Inferior parietal cortex (tissue), 1 donor: ENCODE measurements around the gene CEP57L1.
"Not testable (repeated sequence)": the region's sequence is repeated elsewhere in the genome, so short reads cannot be mapped to it uniquely, and the experiment has no call there.

ENCODE experiments used
- DNase-seq: peaks from one replicate; pipeline ENCODE4 v3.0.0-alpha.2; 2016; ENCODE audit errors: extremely low spot score

CEP57L1 gene

DNA sequence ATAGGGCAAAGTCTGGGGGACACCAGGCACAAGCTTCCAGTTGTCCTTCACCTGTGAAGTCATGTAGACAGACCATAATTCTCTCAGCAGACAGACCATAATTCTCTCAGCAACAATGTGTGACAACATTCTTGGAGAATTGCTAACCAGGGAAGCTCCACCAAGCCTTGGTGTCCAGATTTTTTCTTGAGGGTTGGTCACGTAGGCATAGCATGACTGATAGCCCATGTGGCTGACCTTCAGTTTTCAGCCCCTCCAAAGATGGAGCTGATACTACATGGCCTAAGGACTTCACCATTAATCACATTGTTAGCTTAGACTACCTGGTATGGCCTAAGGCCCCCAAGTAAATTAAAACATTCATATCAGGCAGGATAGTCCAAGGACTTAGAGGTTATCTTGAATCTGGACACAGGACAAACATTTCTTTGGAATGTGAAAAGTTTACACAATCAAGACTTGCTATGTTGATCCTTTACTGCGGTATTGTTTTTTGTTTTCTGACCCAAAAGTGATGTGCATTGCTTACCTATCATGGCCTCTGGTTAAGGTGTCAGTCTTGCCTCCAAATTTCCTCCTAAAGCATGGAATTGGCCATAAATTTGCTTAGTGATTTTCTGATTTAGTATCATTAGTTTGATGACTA, 76.9 kb downstream of the CEP57L1 start:
- DNase-seq, result no peak

DNA sequence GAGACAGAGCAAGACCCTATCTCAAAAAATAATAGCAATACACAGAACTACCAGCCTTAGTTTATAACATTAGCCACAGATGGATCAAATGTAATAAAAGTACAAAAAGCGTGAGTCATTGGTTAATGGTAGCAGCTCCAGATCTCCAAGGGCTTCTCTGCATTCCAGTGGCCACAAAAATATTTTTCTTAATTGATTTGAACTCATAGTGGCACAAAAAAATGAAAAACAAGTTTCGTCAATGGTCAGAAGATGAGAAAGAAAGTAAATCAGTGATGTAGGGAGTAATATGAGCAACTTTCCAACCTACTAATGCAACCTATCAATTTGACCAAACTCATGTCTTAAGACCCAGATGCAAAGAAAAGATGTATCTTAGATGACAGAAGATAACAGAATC, 79.6 kb downstream of the CEP57L1 start:
- DNase-seq, result no peak

DNA sequence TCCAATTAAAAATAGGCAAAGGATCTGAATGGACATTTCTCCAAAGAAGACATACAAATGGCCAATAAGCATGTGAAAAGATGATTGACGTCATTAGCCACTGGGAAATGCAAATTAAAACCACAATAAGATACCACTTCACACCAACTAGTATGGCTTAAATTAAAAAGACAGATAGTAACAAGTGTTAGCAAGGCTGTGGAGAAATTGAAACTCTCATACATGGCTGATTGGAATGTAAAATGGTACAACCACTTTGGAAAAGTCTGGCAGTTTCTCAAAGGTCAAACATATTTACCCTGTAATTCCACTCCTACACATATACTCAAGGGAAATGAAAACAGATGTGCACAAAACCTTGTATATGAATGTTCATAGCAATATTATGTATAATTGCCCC, 83.6 kb downstream of the CEP57L1 start:
- DNase-seq, result no peak

DNA sequence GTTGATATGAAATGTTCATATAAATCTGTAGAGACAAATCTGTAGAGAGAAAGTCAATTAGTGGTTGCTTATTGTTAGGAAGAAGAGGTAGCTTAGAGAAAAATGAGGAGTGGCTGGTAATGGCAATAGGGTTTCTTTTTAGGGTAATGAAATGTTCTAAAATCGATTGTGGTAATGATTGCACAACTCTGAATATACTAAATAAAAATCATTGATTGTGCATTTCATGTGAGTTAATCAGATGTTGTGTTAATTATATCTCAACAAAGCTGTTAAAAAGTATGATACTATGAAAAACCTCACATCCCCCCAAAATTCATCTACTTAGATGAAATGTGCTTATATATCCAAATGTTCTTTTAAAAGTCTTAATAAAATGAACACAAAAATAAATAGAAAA, 84.2 kb downstream of the CEP57L1 start:
- DNase-seq, result no peak

DNA sequence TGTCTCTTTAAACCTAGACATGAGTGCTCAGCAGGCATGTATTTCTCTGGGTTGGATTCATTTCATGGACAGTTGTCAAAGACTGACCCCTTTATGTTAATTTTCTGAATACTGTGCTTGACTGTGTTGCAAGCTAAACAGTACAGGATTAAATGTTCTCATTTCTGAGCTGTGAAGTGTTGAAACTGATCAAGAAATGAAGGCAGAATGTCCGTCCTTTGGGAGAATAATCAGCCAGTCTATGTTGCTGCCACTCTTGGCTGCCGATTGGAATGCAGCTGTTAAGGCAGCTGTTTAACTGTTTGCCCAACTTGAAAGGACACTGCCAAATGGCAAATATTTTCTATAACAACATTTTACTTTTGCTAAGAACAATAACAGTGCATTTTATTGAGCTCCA, 87.3 kb downstream of the CEP57L1 start:
- peak; percentile 27 for DNase-seq

DNA sequence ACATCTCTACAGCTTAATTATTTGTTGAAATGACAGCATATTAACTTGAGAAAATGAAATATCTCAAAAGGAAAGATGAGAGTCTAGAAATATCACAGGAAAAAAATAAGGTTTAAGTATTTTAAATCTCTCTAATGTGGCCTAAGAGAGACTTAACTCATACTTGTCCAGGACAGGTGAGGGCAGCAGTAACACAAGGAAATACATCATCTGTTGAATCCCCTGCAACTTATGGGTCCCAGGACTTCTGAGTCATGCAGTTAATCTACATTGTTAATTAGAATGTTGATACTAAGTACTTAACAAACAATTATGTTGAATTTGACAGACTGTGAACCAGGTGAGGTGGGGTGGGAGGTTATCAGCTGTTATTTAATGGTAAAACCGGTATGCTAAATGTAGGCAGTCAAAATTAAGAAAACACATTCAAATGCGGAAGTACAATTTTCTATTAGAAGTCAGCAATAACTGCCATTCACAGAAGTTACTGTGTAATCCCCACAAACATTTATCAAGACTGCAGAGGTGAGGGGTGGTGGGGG, 87.9 kb downstream of the CEP57L1 start:
- DNase-seq, result no peak

DNA sequence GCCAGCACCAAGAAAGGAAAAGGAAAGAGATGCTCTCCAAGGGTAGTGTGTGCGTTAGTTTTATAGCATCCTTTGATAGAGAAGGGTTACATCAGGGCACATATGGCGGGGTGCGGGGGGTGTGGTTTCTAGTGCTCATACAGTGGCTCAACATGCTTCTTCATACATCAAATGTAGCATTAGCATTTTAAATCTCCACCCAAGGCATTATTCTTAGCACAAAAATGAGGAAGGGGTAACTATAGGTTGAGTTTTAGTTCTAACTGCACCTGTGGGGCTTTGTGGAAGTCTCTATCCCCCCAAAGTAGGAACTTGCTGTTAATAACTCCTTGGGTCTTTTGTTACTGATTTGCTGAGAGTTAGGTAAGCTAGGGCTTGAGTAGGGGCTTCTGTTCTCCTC, 89.3 kb downstream of the CEP57L1 start:
- no peak for DNase-seq

DNA sequence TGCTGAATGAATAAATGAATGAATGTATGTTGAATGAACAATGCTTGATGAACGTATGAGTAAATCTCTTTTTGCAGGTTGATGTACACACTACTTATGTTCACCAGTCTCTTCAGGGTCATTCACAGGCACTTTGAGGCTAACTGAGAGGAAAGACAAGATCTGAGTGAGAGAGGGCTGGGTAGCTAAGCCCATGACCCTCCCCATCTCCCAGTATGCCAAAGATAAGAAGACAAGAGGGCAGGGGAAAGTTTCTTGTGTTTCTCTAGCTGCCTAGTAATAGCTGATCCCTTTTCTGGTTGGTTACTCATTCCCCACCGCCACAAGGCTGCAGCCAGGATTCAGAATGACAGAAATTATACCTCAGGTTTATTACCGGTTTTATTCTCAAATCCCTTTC, 90.7 kb downstream of the CEP57L1 start:
- no peak for DNase-seq

DNA sequence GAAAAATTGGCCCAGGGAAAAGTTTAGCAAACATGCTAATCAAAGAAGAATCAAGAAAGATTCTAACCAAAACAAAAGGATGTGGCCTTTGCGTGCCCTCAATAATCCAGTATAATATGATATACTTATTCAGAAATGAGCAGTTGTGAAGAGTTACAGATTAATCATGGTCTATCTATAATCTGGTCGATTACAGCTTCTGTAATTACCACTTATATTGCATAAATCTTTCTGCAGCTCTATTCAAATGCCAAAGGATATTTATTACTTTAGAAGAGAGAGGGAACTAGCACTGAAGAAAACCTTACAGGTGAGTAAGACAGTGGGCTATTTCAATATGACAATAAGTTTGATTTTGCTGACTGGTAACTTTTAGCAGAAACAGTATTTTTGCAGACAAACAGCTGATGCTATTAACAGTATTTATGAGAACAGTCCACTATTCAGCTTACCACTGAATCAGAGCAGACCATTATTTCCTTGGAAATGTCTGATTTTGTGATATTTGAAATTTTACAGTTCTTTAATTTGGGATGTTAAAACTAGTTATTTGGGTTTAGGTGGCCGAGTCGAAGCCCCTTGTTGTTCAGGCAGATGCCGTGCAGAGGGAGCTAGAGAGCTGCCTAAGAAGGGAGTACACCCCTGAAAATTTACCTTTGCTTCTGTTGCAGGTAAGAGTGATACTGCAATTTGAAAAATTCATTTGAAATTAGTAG, 92.2 kb downstream of the CEP57L1 start:
- DNase-seq, result peak; percentile 86

DNA sequence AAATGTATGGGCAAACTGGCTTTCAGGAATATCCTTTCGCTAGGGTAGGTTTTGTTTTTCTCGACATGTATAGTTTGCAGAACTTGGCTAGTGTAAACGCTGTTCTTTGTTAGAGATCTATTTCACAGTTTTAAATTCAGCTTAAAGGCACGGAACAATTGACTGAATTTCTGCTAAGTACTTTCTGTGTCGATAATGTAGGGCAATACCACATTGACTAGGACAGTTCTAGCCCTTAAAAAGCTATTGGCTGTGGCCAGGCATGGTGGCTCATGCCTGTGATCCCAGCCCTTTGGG, 92.8 kb downstream of the CEP57L1 start:
- DNase-seq, result no peak

DNA sequence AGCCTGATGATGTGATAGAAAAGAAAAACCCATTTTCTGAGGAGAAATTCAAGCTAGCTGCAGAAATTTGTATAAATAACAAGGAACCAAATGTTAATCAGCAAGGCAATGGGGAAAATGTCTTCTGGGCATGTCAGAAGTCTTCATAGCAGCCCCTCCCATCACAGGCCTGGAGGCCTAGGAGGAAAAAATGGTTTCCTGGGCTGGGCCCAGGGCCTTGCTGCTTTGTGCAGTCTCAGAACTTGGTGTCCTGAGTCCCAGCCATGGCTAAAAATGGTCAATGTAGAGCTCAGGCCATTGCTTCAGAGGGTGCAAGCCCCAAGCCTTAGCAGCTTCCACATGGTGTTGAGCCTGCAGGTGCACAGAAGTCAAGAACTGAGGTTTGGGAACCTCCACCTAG, 96.1 kb downstream of the CEP57L1 start:
- not testable (repeated sequence) for DNase-seq

DNA sequence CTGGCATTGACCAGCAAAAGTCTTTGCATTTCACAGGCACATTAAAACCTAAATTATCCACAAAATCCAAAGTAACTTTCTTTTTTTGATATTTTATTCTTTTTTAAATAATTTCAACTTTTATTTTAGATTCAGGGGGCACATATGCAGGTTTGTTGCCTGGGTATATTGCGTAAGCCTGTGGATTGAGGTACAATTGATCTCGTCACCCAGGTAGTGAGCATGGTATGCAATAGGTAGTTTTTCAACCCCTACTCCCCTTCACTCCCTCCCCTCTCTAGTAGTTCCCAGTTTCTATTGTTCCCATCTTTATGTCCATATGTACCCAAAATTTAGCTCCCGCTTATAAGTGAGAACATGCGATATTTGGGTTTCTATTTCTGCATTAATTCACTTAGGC, 97.6 kb downstream of the CEP57L1 start:
- no peak for DNase-seq

DNA sequence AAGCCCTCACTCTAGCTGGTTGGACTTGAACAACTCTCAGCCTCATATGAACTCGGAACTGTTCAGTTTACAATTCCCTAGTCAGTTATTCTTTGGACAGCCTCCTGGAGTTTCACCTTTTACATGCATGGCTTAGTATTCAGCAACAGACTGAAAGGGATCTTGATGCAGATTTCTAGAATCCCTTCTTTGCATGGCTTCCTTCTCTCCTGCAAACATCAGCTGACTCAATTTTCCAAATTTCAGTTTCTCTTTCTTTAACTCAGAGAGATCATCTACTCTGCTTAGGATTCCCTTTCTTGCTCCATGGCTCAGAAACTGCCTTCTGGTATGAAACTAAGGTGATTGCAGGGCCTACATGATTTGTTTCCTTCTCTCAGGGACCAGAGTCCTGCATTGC, 99.6 kb downstream of the CEP57L1 start:
- DNase-seq, result no peak

DNA sequence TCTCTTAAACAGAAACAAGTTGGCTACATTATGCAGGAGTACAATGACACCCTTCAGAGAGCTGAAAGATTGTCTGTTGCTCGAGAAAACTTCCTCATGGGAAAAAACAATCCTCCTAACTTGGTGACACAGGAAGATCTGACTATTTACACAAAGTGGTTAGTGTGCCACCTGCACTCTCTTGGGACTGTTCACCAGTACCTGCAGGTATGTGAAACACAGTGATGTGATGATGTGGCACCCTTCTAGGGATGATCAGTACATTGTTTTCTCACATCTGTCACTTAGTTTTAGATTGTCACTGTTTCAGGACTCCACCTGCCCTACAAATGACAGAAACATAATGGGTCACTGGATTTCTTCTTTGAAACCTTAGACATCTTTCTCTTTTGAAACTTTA, 101.8 kb downstream of the CEP57L1 start:
- DNase-seq, result no peak

DNA sequence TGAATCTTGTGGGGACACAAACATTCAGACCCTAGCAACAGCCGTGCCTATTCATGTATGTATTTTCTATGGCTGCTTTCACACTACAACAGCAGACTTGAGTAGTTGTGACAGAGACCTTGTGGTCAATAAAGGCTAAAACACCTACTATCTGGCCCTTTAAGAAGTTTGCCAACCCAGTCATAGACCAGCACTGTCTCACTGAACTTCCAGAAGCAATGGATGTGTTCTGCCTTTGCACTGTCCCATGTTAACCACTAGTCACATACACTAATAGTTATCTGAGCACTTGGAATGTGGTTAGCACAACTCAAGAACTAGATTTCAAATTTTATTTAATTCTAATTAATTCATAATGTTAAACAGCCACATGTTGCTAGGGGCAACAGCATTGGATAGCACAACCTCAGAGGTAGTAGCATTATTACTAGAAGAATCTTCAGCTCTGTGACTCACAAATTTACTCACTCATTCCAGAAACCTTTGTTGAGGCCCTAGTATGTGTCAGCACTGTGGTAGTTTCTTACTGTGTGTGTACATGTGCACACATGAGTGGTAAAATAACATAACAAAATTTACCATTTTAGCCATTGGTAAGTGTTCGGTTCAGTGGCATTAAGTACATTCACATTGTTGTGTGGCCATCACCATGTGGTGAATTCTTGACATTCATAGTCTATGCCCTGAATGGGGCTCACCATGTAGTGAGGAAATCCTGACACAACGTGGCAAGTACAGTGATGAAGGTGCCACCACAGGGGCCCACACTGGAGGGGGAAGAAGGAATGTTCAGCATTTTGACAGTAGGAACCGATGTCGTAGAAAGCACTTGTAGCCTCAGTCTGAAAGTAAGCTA, 107.3 kb downstream of the CEP57L1 start:
- no peak for DNase-seq

DNA sequence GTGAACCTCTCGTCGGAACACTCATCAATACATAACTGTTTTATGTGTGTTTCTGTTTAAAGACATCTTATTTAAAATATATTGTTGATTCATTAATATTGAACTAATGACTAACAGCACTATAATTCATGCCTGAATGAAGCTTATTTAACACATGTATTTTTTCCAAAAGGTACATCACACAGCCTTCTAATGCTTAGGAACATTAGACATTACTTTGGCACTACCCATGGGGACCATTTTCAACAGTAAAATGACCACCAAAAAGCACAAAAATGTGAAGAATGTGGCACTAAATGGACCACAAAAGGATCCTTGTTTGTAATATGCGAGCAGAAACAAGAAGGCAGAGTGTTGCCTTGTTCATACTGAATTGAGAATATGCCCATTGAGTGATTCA, 109.2 kb downstream of the CEP57L1 start:
- DNase-seq, result no peak

DNA sequence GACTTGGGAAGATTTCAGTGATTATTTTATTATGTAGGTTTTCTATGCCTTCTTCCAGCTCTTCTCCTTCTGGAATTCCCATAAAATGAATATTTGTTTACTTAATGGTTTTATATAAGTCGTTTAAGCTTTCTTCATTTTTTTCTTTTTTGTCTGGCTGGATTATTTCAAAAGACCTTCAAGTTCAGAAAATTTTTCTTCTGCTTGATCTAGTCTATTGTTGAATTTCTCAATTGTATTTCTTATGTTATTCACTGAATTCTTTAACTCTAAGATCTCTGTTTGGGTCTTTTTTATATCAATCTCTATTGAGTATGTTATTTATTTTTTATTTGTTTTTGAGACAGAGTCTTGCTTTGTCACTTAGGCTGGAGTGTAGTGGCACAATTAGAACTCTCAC, 117.4 kb downstream of the CEP57L1 start:
- no peak for DNase-seq
